Measurements from ENCODE around the gene LAMA4.

GRCh38 chr6:112081569-112081968, 172.8 kb downstream of the LAMA4 start:
- TF ChIP-seq CTCF (IDR thresholded peaks at IDR 0.05): no peak
- TF ChIP-seq POLR2A (IDR thresholded peaks at IDR 0.05): no peak

Data from uterus (tissue), 2 donors.